Measurements from ENCODE around the gene HIC2.
"Not testable (repeated sequence)": the region's sequence is repeated elsewhere in the genome, so short reads cannot be mapped to it uniquely, and the experiment has no call there.

GRCh38 chr22:21417853-21418252 lies 682 bp downstream of the HIC2 start:
- not testable (repeated sequence) for TF ChIP-seq CTCF (IDR thresholded peaks at IDR 0.05; ENCODE audit: low read length); EZH2 (optimal IDR thresholded peaks at IDR 0.05; ENCODE audit: low read depth, low read length); EZH2phosphoT487 (IDR thresholded peaks at IDR 0.05; ENCODE audit: low read length)

Data from MM.1S (cell line).